NCI-H1930 (cell line): ENCODE data around the gene SH2D1B.

Experiments used
- DNase-seq, 2 experiments: peaks; one replicate each; lab custom pipeline; 2025; lab: John Stamatoyannopoulos, UW

SH2D1B gene

GRCh38 chr1:162381941-162382750 lies 29.8 kb downstream of the SH2D1B start:
- no peak for DNase-seq

DNA sequence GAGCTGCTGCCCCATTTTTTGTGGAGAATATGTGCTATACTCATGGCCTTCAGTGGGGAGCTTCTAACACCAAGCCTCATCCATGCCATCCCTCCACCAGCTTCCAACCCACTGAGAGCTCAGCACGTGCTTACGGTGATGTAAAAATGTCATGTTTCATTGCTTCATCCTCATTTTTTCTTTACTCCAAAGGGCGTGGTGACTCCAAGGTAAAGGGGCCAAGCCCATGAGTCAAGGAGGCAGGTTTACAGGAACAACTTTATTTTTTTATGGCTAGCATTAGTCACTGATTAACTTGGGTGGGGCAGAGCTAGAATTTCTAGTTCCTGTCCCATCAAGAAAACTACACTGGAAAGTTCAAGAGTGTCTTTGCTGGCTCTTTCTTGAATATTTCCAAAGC lies 30.6 kb downstream of the SH2D1B start, which contains the start of gene C1orf226:
Gene C1orf226 (plus strand): TSS at position 346 of the 400 bp plus-strand sequence. CDS start 174 bp downstream, outside the sequence.
- no peak for DNase-seq

DNA sequence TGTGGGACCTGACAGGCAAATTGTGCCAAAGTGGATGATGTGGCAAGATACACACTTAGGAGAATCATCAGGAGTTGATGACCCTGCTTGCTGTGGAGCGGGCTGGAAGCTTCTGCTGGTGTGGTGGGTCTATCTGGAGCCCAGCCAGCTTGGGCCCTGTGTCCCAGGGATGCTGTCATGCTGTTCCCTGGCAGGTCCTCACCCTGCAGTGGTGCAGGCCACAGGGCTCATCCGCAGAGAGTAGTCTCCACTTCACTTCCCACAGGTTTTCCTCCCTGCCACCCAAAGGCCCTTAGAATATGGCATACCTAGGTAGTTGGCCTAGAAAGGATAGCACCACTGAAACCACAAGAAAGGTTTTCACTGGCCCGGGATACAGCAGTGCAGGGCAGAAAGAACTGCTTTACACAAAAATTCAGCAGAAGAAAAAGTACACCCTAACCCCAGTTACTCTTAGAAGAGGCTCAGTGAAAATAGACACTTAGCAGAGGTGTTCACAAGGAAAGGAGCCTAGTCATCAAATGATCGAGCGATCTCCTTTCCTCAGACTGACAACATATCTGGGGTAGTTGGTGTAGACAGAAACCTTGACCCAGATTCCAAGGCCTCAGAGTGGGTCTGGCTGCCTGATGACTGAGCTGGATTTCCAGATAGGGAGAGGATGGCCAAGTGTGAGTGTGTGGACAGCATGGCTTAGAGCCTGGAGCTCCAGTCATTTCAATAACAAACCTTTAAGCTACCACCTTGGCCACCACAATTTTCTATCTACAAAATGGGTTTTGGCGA lies 31.7 kb downstream of the SH2D1B start:
- no peak for DNase-seq

- no peak for DNase-seq
Measured at GRCh38 chr1:162376691-162377090, 35.2 kb downstream of the SH2D1B start, which contains the start of gene SPATA46. Gene SPATA46 (minus strand): TSS chr1:162376854. CDS start chr1:162376790, 64 bp downstream.

DNA sequence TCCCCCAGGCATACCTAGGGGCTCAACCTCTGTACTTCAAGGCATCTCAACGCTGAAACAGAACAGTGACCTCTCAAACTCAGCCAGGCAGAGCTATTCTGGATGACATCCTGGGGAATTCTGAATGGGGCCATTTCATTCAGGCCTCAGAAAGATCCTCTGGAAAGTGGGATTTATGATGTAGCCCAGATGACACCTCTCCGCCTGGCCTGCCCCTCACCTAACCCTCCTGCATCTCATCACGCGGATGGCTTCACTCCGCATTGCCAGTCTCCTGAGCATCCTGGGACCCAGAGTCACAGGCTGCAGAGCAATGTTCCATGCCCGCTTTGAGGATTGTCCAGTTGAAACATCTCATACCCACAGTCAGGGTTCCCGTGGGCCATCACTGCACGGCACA lies 36.5 kb downstream of the SH2D1B start:
- DNase-seq = no peak

DNA sequence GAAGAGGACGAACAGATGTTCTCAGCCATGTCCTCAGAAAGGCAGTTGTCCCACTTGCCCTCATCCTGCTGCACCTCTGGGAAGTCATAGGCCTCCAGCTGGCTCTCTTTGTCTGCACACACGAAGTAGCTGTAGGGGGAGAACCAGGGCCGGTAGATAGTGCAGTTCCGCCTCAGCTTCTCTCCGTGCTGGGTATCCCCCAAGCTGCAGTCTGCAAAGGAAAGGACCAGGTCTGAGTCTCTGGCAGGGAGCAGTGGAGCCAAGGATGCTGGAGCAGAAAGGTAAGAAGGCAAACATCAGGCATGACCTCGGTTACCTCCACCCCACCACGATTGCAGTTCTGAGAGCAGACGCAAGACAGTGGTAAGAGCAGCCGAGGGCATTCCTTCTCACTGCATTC lies 37.5 kb downstream of the SH2D1B start:
- no peak for DNase-seq

DNA sequence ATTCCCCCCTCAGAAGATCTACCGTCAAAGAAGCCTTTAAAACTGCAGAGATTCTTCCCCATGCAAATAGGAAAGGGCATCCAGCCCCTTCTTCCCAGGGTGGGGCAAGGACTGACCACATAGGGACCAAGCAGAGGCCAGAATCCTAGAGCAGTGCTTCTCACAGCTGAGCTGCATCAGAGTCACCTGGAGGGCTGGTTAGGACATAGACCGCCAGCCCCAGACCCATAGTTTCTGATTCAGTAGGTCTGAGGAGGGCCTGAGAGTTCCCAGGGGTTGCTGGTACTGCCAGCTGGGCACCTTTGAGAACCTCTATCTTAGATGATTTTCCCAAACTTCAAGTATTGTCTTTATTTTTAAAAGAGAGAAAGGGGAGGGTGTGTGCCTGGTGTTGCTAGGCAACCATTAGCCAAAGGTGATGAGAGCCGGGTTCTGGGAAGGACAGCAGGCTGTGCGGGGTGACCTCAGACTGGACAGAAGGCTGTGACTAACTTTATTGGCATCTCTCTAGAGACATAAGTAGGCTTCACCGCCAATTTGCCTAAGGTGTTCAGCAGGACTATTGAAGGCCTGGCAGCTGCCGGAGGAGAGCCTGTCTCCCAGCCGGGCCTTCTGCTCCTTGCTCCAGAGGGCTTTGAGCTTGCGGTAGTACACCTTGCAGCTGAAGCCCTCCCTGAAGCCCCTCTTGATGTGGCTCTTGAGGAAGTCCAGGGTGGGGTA lies 38.2 kb downstream of the SH2D1B start:
- no peak for DNase-seq

DNA sequence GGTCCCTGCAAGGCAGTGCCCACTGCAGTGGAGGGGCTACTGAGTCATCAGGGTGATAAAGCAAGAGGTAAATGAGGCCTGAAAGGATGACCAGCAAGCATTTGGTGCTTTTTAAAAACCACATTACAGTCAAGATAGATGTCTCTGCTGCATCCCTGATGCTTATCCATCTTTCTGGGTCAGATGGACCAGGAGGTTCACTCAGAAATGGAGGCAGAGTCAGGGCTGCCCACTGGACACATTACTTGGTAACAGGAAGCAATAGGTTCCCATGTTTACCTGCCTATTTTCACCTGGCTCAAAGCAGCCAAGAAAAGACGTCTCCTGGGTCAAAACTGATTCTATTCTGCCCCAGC lies 38.9 kb downstream of the SH2D1B start:
- no peak for DNase-seq

- DNase-seq = no peak
Measured at GRCh38 chr1:162372159-162373071, 39.5 kb downstream of the SH2D1B start.

GRCh38 chr1:162371611-162372010 lies 40.3 kb downstream of the SH2D1B start:
- no peak for DNase-seq

DNA sequence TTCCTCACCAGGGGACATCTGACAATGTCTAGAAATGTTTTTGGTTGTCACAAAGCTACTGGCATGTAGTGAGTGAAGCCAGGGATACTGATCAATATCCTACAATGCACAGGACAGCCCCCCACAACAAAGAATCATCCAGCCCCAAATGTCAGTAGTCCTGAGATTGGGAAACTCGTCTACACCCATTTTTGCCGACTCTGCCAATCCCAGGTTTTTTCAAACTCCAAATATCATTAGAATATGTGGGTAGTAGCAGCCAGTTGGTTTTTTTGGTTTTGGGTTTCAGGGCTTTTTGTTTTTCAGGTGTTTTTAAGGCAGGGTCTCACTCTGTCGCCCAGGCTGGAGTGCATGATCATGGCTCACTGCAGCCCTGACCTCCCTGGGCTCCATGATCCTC lies 41.2 kb downstream of the SH2D1B start:
- no peak for DNase-seq

DNA sequence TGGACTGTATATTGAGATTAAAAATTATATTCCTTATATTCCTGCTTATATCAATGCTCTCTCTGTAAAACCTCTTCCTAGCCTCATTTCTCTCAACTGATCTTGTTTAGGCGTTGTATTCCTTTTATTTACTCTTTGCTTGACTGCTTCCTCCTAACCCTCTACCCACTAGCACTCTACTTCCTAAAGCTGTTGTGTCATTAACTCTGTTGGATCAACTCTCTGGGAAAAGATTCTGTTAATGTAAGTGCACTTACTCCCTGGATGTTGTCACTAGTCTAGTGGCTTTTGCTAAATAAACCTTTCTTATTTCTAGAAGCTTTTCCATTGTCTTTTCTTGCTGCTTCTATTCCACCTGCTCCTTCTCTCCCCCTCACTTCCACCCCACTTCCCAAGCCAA lies 41.8 kb downstream of the SH2D1B start:
- no peak for DNase-seq

DNA sequence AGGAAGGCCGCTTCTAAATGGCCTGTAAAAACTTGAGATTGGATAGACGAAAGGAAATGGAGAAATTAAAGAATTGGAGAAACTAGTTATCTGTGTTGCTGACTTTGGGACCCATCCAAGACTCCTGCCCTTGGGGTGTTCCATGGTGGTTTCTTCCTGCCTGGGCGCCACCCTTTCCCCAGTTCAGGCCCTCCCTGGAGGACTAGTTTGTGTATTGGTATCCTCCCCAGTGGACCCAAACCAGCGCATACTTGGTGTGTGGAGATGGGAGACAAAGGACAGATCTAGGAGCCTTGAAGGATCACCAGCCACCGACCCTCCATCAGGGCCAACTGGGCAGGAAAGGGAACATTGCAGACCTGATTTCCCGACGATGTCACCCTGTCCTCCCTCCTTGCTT lies 42.4 kb downstream of the SH2D1B start:
- no peak for DNase-seq

GRCh38 chr1:162368451-162368850 lies 43.5 kb downstream of the SH2D1B start:
- DNase-seq = no peak

DNA sequence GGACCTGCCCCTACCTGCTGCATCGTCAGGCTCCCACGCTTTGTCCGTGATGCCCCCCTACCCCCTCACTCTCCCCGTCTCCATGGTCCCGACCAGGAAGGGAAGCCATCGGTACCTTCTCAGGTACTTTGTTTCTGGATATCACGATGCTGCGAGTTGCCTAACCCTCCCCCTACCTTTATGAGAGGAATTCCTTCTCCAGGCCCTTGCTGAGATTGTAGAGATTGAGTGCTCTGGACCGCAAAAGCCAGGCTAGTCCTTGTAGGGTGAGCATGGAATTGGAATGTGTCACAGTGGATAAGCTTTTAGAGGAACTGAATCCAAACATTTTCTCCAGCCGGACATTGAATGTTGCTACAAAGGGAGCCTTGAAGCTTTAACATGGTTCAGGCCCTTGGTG lies 44.2 kb downstream of the SH2D1B start:
- DNase-seq = no peak

DNA sequence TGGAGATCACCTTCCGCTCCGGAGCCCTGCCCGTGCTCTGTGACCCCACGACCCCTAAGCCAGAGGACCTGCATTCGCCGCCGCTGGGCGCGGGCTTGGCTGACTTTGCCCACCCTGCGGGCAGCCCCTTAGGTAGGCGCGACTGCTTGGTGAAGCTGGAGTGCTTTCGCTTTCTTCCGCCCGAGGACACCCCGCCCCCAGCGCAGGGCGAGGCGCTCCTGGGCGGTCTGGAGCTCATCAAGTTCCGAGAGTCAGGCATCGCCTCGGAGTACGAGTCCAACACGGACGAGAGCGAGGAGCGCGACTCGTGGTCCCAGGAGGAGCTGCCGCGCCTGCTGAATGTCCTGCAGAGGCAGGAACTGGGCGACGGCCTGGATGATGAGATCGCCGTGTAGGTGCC lies 44.9 kb downstream of the SH2D1B start:
- no peak for DNase-seq

- DNase-seq = no peak
Measured at GRCh38 chr1:162366671-162367070, 45.3 kb downstream of the SH2D1B start.

DNA sequence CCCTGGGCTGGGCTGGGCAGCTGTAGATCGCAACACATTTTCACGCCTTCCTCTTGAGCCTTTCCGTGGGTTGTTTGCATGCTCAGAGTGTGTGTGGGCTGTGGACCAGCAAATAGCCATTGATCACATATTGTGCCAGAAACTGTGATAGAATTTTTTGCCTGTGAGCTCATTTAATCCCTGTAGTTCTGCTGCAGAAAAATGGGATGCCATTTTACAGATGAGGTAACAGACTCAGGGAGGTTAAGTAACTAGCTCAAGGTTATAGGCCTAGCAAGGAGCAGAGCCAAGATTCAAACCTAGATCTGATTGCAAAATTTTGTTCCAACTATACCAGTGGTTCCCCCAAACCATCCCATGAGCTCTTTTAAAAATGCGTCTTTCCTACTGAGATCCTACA lies 45.8 kb downstream of the SH2D1B start:
- DNase-seq = no peak

- DNase-seq = no peak
Measured at GRCh38 chr1:162365284-162366020, 46.5 kb downstream of the SH2D1B start.

GRCh38 chr1:162364498-162364897 lies 47.4 kb downstream of the SH2D1B start:
- DNase-seq = no peak

DNA sequence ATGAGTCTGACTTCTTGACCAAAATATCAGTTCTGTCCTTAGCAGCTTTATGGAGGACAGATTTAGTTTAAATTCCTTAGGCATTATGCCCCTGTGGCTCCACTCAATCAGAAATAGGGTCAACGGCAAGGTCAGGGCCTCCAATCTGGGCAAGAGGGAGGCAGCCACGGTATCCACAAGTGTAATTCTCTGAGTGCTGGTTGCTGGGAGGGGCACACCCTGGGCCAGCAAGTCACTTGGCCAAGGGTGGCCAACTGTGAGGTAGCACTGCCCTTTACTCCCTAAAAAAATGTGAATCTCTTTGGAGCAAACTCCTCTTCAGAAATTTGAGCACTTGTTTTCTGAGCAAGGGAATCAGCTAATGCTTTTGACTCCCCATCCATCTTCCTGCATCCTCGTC lies 48.1 kb downstream of the SH2D1B start:
- DNase-seq = no peak
